Measurements from ENCODE around the gene SIAH1.
A peak's percentile ranks its signal among the peaks of the same experiment; 100 is the strongest.

Gene SIAH1

GRCh38 chr16:48366165-48367093, 18.8 kb downstream of the SIAH1 start (continued):
- TF ChIP-seq, protein P1, sequence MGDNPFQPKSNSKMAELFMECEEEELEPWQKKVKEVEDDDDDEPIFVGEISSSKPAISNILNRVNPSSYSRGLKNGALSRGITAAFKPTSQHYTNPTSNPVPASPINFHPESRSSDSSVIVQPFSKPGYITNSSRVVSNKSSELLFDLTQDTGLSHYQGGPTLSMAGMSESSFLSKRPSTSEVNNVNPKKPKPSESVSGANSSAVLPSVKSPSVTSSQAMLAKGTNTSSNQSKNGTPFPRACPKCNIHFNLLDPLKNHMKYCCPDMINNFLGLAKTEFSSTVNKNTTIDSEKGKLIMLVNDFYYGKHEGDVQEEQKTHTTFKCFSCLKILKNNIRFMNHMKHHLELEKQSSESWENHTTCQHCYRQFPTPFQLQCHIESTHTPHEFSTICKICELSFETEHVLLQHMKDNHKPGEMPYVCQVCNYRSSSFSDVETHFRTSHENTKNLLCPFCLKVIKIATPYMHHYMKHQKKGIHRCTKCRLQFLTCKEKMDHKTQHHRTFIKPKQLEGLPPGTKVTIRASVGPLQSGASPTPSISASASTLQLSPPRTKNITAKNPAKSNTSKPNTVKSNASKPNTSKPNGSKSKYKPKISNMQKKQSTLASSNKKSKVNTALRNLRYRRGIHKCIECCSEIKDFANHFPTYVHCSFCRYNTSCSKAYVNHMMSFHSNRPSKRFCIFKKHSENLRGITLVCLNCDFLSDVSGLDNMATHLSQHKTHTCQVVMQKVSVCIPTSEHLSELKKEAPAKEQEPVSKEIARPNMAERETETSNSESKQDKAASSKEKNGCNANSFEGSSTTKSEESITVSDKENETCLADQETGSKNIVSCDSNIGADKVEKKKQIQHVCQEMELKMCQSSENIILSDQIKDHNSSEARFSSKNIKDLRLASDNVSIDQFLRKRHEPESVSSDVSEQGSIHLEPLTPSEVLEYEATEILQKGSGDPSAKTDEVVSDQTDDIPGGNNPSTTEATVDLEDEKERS (tag by site-specific recombination; IDR thresholded peaks at IDR 0.05) = no peak
- TF ChIP-seq ZNF157 (tag by site-specific recombination; IDR thresholded peaks at IDR 0.05) (no peak), KLF10 (tag by site-specific recombination; IDR thresholded peaks at IDR 0.05) (peak; percentile 57), PBX3 (CRISPR knock-in tag; IDR thresholded peaks at IDR 0.05) (no peak), ZNF555 (tag by site-specific recombination; conservative IDR thresholded peaks at IDR 0.05) (no peak), ZNF19 (tag by site-specific recombination; IDR thresholded peaks at IDR 0.05; ENCODE audit: low read depth) (no peak), CTCF (tag by site-specific recombination; IDR thresholded peaks at IDR 0.05) (no peak), ZNF416 (tag by site-specific recombination; IDR thresholded peaks at IDR 0.05) (no peak), ZNF549 (tag by site-specific recombination; IDR thresholded peaks at IDR 0.05) (peak; percentile 99), ZNF677 (tag by site-specific recombination; IDR thresholded peaks at IDR 0.05) (no peak), ZNF830 (tag by site-specific recombination; IDR thresholded peaks at IDR 0.05; ENCODE audit: low read depth) (no peak), KLF7 (tag by site-specific recombination; IDR thresholded peaks at IDR 0.05; ENCODE audit: borderline replicate concordance) (peak; percentile 16; the same call in 1 of the 2 replicates), ZBTB1 (tag by site-specific recombination; IDR thresholded peaks at IDR 0.05) (no peak), ZNF843 (tag by site-specific recombination; IDR thresholded peaks at IDR 0.05) (peak; percentile 85), PRDM1 (tag by site-specific recombination; IDR thresholded peaks at IDR 0.05) (peak; percentile 82), ZBTB6 (tag by site-specific recombination; IDR thresholded peaks at IDR 0.05) (no peak), ZNF24 (tag by site-specific recombination; IDR thresholded peaks at IDR 0.05) (peak; percentile 66; the same call in 1 of the 2 replicates), ZNF366 (tag by site-specific recombination; conservative IDR thresholded peaks at IDR 0.05) (peak; percentile 72), ZNF404 (tag by site-specific recombination; IDR thresholded peaks at IDR 0.05) (0 out of 2 replicates have a peak, but pooled peaks have one; percentile 6), ZBTB44 (tag by site-specific recombination; IDR thresholded peaks at IDR 0.05) (peak; percentile 100)
- TF ChIP-seq, protein P2, sequence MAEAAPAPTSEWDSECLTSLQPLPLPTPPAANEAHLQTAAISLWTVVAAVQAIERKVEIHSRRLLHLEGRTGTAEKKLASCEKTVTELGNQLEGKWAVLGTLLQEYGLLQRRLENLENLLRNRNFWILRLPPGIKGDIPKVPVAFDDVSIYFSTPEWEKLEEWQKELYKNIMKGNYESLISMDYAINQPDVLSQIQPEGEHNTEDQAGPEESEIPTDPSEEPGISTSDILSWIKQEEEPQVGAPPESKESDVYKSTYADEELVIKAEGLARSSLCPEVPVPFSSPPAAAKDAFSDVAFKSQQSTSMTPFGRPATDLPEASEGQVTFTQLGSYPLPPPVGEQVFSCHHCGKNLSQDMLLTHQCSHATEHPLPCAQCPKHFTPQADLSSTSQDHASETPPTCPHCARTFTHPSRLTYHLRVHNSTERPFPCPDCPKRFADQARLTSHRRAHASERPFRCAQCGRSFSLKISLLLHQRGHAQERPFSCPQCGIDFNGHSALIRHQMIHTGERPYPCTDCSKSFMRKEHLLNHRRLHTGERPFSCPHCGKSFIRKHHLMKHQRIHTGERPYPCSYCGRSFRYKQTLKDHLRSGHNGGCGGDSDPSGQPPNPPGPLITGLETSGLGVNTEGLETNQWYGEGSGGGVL (tag by site-specific recombination; IDR thresholded peaks at IDR 0.05) = peak; percentile 36; the same call in 1 of the 2 replicates
- TF ChIP-seq, protein P3, sequence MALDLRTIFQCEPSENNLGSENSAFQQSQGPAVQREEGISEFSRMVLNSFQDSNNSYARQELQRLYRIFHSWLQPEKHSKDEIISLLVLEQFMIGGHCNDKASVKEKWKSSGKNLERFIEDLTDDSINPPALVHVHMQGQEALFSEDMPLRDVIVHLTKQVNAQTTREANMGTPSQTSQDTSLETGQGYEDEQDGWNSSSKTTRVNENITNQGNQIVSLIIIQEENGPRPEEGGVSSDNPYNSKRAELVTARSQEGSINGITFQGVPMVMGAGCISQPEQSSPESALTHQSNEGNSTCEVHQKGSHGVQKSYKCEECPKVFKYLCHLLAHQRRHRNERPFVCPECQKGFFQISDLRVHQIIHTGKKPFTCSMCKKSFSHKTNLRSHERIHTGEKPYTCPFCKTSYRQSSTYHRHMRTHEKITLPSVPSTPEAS (tag by site-specific recombination; IDR thresholded peaks at IDR 0.05) = no peak
- TF ChIP-seq, protein P4, sequence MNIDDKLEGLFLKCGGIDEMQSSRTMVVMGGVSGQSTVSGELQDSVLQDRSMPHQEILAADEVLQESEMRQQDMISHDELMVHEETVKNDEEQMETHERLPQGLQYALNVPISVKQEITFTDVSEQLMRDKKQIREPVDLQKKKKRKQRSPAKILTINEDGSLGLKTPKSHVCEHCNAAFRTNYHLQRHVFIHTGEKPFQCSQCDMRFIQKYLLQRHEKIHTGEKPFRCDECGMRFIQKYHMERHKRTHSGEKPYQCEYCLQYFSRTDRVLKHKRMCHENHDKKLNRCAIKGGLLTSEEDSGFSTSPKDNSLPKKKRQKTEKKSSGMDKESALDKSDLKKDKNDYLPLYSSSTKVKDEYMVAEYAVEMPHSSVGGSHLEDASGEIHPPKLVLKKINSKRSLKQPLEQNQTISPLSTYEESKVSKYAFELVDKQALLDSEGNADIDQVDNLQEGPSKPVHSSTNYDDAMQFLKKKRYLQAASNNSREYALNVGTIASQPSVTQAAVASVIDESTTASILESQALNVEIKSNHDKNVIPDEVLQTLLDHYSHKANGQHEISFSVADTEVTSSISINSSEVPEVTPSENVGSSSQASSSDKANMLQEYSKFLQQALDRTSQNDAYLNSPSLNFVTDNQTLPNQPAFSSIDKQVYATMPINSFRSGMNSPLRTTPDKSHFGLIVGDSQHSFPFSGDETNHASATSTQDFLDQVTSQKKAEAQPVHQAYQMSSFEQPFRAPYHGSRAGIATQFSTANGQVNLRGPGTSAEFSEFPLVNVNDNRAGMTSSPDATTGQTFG (tag by site-specific recombination; IDR thresholded peaks at IDR 0.05; ENCODE audit: borderline replicate concordance) = no peak
